Naive B cell (primary cell): ENCODE results near the gene RADX. TPM values are rescaled to one million over a fixed set of nuclear protein-coding genes. Genes with fewer than 3 reads are reported as not detected.
A peak's percentile ranks its signal among the peaks of the same experiment; 100 is the strongest.

Experiments
- ATAC-seq, 2 donors: fragments of 150-1000 bp; cut with Tn5 transposase; 2 replicates each; pipeline ENCODE4 v1.10.0; 2021; ENCODE audit warnings: low read depth in 2 of 2, mild to moderate bottlenecking in 2 of 2, moderate library complexity in 2 of 2
- DNase-seq: peaks from one replicate; pipeline ENCODE4 v3.0.0; 2022
- H3K27ac Mint-ChIP-seq, 6 donors: one replicate each; pipeline ENCODE4 v1.8.0; 2020 to 2022; ENCODE audit warnings: mild to moderate bottlenecking in 6 of 6, mixed read lengths in 6 of 6, moderate library complexity in 5 of 6, inconsistent platforms in 2 of 6
- H3K27me3 Mint-ChIP-seq, 3 donors: one replicate each; pipeline ENCODE4 v1.8.0; 2021 to 2022; ENCODE audit warnings: mixed read lengths in 3 of 3, mild to moderate bottlenecking in 1 of 3
- H3K36me3 Mint-ChIP-seq, 2 donors: one replicate each; pipeline ENCODE4 v1.8.0; 2020 to 2022; ENCODE audit warnings: mixed read lengths in 2 of 2, inconsistent platforms in 1 of 2, mild to moderate bottlenecking in 1 of 2
- H3K4me1 Mint-ChIP-seq, 3 donors: one replicate each; pipeline ENCODE4 v1.8.0; 2020 to 2022; ENCODE audit warnings: mixed read lengths in 3 of 3, inconsistent platforms in 1 of 3, mild to moderate bottlenecking in 1 of 3, moderate library complexity in 1 of 3
- H3K4me3 Mint-ChIP-seq, 8 donors: one replicate each; pipeline ENCODE4 v1.8.0; 2020 to 2022; ENCODE audit warnings: mild to moderate bottlenecking in 8 of 8, mixed read lengths in 8 of 8, moderate library complexity in 8 of 8, inconsistent platforms in 2 of 8
- H3K9me3 Mint-ChIP-seq, 7 donors: one replicate each; pipeline ENCODE4 v1.8.0; 2020 to 2022; ENCODE audit warnings: mixed read lengths in 7 of 7, mild to moderate bottlenecking in 5 of 7, inconsistent platforms in 2 of 7, moderate library complexity in 1 of 7
- polyA plus RNA-seq, 6 donors: library from polyadenylated mRNA; unstranded; fragments of 300-500 nt; fragmentation: Illumina TruSeq; gene quantifications; one replicate each; pipeline ENCODE4 v1.2.3, GENCODE V29; 2021; ENCODE audit warnings: low read depth in 6 of 6

RADX gene
- polyA plus RNA-seq, 6 donors from 2014 or later = 2.6 to 6.5 (median 4.2) TPM

DNA sequence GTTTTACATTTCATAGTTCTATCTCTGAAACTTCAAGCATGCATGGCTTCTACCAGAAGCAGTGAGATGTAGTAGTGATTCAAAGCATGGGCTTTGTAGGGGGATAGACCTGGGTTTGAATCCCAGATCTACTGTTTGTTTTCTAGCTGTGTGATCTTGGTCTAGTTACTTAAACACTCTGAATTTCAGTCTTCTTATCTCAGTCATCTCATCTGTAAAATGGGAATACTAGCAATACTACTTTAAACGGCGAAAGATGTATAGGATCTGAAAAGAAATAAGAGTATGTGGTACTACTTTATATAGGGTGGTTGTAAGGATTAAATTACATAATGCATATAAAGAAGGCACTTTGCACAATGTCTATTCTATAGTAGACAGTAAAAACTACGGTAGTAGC is 94.7 kb downstream of the RADX start:
- no peak for ATAC-seq
- no peaks in the 10 kb centered on the region for H3K36me3 Mint-ChIP-seq
- H3K27ac Mint-ChIP-seq = no peak overlapping the region
- no peak overlapping the region for H3K4me3 Mint-ChIP-seq
- H3K9me3 Mint-ChIP-seq = no peaks in the 10 kb centered on the region
- no peaks in the 10 kb centered on the region for H3K4me1 Mint-ChIP-seq
- H3K27me3 Mint-ChIP-seq = peaks cover 0 to 8% (median 0%) of the 10 kb centered on the region in 3 donors
- DNase-seq = no peak

DNA sequence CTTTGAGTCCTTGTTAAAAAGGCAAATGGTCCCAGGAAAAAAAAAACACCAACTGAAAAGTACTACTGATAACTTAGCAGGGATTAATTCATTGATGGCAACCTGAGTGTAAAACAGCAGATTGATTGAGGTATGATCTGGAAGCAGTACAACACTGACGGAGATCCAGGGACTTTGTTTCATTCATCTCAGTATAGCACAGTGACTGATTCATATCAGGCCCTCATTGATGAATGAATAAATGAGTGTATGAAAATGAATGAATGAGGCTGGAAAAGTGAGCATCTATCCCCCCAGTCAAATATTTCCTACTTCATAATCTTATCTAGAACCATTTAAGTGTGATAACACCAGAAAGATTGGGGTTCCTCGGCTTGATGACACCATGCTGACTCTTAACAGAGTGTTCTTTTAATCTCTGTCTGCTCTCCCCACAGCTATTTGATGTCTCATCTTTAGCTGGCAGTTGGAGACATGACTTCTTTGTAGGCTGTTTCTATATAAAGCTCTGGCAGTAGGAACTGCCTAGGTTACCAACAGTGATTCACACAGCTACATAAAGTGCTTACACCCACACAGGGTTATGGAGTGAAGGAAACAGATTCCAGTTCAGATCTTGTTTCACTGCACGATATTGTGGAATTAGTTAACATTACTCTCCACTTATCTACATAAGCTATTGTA is 96.1 kb downstream of the RADX start:
- no peak overlapping the region for H3K27ac Mint-ChIP-seq
- ATAC-seq (no peak), DNase-seq (no peak)
- no peaks in the 10 kb centered on the region for H3K27me3 Mint-ChIP-seq
- H3K4me3 Mint-ChIP-seq = no peak overlapping the region
- no peaks in the 10 kb centered on the region for H3K4me1 Mint-ChIP-seq
- no peaks in the 10 kb centered on the region for H3K36me3 Mint-ChIP-seq
- no peaks in the 10 kb centered on the region for H3K9me3 Mint-ChIP-seq

DNA sequence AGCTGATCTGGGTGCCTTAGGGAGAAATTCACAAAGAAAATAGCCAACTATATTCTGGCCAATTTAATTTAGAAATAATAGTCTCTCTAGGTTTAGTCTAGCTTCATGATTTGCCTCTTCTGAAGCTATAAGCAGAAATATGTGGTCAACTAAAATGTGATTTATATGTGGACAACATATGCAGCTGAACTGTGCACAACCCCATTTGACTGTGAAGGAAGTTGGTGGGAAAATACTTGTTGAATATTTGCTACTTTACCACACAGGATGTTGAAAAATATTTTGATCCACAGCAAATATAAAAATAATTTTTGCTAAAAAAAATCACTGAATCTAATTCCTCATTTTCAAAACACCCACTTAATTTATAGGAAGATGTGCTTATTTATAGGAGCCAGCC is 99.0 kb downstream of the RADX start:
- Mint-ChIP-seq H3K4me1 (no peaks in the 10 kb centered on the region), H3K36me3 (no peaks in the 10 kb centered on the region), H3K27me3 (peaks cover 0 to 3% (median 0%) of the 10 kb centered on the region in 3 donors), H3K4me3 (no peak overlapping the region), H3K9me3 (no peaks in the 10 kb centered on the region), H3K27ac (no peak overlapping the region)
- DNase-seq (no peak), ATAC-seq (no peak)

DNA sequence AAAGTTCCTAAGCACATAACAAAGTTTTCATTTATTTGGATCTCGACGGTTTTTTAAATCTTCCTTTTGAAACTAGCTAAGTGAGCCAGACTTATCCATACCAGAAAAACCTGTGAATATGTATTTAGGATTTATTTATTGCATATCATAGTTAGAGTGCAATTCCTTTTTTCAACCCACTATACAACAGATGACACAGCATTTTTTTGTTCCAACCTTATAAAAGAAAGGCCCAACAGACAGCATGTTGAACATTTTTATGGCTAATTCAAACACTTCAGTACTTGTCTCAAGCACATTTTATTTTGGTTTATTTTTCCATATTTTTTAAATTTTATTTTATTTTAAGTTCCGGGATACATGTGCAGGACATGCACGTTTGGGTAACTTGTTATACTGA is 99.6 kb downstream of the RADX start:
- Mint-ChIP-seq H3K27ac (no peak overlapping the region), H3K36me3 (no peaks in the 10 kb centered on the region), H3K4me1 (no peaks in the 10 kb centered on the region), H3K9me3 (no peaks in the 10 kb centered on the region), H3K27me3 (peaks cover 0 to 3% (median 0%) of the 10 kb centered on the region in 3 donors), H3K4me3 (no peak overlapping the region)
- DNase-seq = no peak
- no peak for ATAC-seq

DNA sequence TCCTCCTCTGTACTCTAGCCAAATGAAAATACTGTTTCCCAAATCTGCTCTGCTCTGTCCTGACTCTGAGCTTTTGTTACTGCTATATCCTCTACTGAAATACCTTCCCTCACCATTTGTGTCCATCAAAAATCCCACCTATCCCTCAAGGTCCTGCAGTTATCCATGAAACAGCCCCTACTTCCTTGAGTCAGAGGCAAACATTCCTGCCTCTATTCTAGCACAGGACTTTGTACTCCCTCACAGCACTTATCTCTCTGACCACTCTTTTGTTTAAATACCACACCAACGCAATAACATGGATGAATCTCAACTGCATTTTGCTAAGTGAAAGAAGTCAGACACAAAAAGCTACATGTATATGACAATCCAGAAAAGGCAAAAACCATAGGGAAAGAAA is 104.2 kb downstream of the RADX start:
- Mint-ChIP-seq H3K36me3 (no peaks in the 10 kb centered on the region), H3K27ac (no peak overlapping the region), H3K4me1 (no peaks in the 10 kb centered on the region), H3K27me3 (peaks cover 0 to 7% (median 3%) of the 10 kb centered on the region in 3 donors), H3K4me3 (no peak overlapping the region), H3K9me3 (peaks cover 0 to 2% (median 0%) of the 10 kb centered on the region in 7 donors)
- DNase-seq = no peak
- ATAC-seq = no peak

DNA sequence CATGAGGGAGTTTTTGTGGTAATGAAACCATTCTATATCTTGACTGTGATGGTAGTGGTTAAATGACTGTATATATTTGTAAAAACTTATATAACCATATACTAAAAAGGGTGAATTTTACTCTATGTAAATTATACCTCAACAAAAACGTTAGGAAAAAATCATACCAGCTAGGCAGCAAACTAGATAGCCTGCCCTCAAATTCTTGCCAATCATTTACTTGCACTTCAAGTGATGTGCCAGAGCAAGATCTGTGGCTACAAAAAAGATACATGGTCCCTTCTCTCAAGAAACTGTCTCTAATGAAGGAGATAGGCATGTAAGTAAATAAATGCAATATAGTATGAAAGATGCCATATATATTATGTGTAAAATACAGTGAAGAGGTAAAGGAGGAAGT is 104.7 kb downstream of the RADX start:
- Mint-ChIP-seq H3K9me3 (peaks cover 0 to 2% (median 0%) of the 10 kb centered on the region in 7 donors), H3K27me3 (peaks cover 0 to 7% (median 3%) of the 10 kb centered on the region in 3 donors)

DNA sequence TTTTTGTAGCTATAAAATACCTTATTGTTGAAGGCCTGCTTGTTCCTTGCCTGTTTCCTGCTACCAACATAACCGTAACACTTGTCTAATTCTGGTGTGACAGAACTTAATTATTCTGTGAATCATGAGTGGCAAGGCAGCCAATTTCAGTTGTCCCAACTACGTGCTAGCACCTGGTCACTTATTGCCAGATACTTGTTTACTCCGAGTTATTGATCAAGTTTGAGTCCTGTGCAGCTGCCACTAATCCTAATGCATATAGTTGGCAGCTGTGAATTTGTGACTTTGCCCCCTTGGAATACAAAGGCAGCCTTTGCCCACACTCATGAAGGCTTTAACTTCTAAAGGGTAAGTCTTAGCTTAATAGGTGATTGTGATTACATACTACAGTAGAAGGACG is 106.9 kb downstream of the RADX start:
- H3K27ac Mint-ChIP-seq = no peak overlapping the region
- no peaks in the 10 kb centered on the region for H3K4me1 Mint-ChIP-seq

More for the DNA sequence above, 104.7 kb downstream of the RADX start:
- no peak for ATAC-seq
- no peak overlapping the region for H3K27ac Mint-ChIP-seq
- no peaks in the 10 kb centered on the region for H3K36me3 Mint-ChIP-seq
- H3K4me1 Mint-ChIP-seq = no peaks in the 10 kb centered on the region
- H3K4me3 Mint-ChIP-seq = no peak overlapping the region
- no peak for DNase-seq

DNA sequence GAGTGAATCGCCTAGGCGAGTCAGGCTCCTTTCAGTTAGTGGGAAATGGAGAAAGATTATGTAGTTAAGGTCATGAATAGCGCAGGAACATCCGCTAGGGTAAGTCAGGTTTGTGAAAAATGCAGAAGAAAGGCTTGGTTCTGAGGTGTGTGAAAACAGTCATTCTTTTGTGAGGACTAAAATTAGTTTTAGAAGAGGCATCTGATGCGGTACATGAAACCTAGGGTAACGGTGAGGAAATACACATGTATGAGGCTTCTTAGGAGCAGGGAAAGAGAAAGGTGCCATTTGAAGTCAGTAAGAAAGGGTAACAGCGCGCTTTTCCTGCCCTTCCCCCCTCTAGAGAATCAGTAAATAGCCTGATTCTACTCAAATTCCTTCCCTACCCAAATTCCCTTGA is 114.2 kb downstream of the RADX start:
- ATAC-seq (no peak), DNase-seq (no peak)
- H3K9me3 Mint-ChIP-seq = peaks cover 0 to 3% (median 0%) of the 10 kb centered on the region in 7 donors
- H3K4me1 Mint-ChIP-seq = peaks cover 0 to 2% (median 0%) of the 10 kb centered on the region in 3 donors
- H3K4me3 Mint-ChIP-seq = peak overlapping the region in 3 of 8 donors; percentile 38 to 67 (median 40)
- no peak overlapping the region for H3K27ac Mint-ChIP-seq
- H3K27me3 Mint-ChIP-seq = peaks cover 24 to 48% (median 28%) of the 10 kb centered on the region in 3 donors
- no peaks in the 10 kb centered on the region for H3K36me3 Mint-ChIP-seq

More for the DNA sequence above, 106.9 kb downstream of the RADX start:
- Mint-ChIP-seq H3K9me3 (peaks cover 0 to 2% (median 0%) of the 10 kb centered on the region in 7 donors), H3K36me3 (no peaks in the 10 kb centered on the region), H3K27me3 (peaks cover 9 to 10% (median 10%) of the 10 kb centered on the region in 3 donors), H3K4me3 (no peak overlapping the region)
- DNase-seq (no peak), ATAC-seq (no peak)

DNA sequence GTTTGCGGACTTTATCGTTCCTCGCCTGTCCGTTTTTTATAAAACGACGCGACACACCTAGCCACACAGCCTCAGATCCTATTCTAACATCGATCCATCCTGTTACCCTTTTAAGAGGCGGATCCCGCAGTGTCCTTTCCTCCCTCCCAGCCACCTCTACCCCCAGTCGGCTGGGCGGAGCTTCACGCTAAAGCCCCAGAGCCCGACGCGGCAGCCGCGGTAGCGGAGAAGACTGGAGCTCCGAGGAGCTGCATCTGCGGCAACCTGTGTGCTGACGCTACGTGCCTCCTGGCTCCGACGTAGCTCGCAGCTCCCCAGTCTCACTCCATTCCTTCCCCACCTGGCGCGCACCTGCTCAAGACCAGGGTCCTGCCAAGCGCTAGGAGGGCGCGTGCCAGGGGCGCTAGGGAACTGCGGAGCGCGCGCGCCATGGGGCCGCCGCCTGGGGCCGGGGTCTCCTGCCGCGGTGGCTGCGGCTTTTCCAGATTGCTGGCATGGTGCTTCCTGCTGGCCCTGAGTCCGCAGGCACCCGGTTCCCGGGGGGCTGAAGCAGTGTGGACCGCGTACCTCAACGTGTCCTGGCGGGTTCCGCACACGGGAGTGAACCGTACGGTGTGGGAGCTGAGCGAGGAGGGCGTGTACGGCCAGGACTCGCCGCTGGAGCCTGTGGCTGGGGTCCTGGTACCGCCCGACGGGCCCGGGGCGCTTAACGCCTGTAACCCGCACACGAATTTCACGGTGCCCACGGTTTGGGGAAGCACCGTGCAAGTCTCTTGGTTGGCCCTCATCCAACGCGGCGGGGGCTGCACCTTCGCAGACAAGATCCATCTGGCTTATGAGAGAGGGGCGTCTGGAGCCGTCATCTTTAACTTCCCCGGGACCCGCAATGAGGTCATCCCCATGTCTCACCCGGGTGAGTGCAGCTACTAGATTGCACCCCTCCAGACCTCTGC is 115.0 kb downstream of the RADX start, which contains the start of gene RNF128:
Gene RNF128, plus strand, starts transcription at position 217 of the 953 bp plus-strand sequence. Its CDS starts 213 bp downstream, at position 430.
- peak within 1 kb of the TSS in 5 of 8 donors; percentile 15 to 67 (median 38) for H3K4me3 Mint-ChIP-seq
- H3K27ac Mint-ChIP-seq = peak within 1 kb of the TSS in 1 of 6 donors; percentile 4
- ATAC-seq = no peak

DNA sequence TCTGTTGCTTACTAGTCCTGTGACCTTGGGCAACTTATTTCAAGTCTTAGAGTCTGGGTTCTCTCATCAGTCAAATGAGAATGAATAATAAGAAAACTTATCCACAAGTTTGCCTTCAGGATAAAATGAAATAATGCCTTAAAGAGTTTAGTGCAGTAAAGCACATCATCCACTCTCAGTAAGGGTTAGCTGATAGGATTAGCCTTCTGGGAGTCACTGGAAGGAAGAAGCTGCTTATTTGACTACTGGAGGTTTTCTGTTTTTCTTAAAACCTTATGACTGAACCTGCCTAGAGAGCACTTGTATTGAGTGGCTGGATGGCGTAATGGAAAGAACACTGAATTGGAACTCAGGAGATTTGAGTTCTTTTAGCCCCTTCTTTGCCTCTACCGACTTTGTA is 116.6 kb downstream of the RADX start:
- H3K27ac Mint-ChIP-seq = no peak overlapping the region

More for the DNA sequence above, 115.0 kb downstream of the RADX start, which contains the start of gene RNF128:
- peaks cover 0 to 4% (median 0%) of the 10 kb centered on the region in 7 donors for H3K9me3 Mint-ChIP-seq
- peaks cover 0 to 2% (median 0%) of the 10 kb centered on the region in 3 donors for H3K4me1 Mint-ChIP-seq
- peaks cover 26 to 46% (median 30%) of the 10 kb centered on the region in 3 donors for H3K27me3 Mint-ChIP-seq
- no peak for DNase-seq
- H3K36me3 Mint-ChIP-seq = no peaks in the 10 kb centered on the region

More for the DNA sequence above, 116.6 kb downstream of the RADX start:
- Mint-ChIP-seq H3K27me3 (peaks cover 23 to 45% (median 34%) of the 10 kb centered on the region in 3 donors), H3K4me1 (peaks cover 0 to 2% (median 0%) of the 10 kb centered on the region in 3 donors), H3K9me3 (peaks cover 0 to 5% (median 0%) of the 10 kb centered on the region in 7 donors), H3K36me3 (no peaks in the 10 kb centered on the region), H3K4me3 (no peak overlapping the region)
- ATAC-seq (no peak), DNase-seq (no peak)

Other genes with a start within 250 kb of the RADX start
- gene RNF128, start 114.7 kb downstream of the RADX start, polyA plus RNA-seq = not detected
- under 1 TPM in 5 of 6 donors, not detected in 1; 0.13 to 0.63 (median 0.30) TPM for gene TBC1D8B, start 190.7 kb downstream of the RADX start, polyA plus RNA-seq